GM21381 (cell line): Measurements from ENCODE around the gene SLC35G3.
"Not testable (repeated sequence)": the region's sequence is repeated elsewhere in the genome, so short reads cannot be mapped to it uniquely, and the experiment has no call there.

Source experiments
- ATAC-seq: cut with Tn5 transposase; IDR thresholded peaks from one replicate; pipeline ENCODE4 v1.9.1; 2021; ENCODE audit warnings: mild to moderate bottlenecking, moderate library complexity; ENCODE audit not compliant: unreplicated experiment

SLC35G3 gene

DNA sequence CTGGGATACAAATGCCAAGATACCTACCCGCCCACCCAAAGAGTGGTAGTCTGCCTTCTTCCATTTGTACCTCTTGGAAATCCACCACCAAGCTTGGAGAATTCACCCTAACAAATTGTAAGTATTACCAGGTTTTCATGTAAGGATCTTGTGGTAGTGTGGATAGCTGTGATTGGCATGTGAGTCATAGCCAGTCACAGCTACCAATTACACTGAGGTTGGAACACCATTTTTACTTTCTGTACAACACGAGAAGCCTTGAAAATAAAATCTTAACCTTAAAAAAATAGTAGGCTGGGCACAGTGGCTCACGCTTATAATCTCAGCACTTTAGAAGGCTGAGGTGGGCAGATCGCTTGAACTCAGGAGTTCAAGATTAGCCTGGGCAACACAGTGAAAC is 18.5 kb upstream of the SLC35G3 start:
- no peak for ATAC-seq

DNA sequence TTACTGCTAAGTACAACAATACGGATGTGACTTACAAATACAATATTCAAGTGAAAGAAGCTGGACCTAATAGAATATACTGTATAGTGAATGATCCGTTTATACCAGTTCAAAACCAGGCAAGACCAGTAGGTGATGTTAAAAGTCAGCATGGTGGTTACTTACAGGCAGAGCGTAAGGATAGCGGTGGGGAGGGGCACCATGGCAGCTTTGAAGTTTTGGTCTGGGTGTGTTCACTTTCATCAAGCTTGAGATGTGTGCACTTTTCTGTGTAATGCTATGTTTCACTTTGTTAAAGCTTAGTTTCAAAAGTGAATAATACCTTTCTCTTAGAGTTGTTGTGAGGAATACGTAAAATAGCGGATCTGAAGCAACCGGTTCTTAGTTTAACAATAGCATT is 16.5 kb upstream of the SLC35G3 start:
- no peak for ATAC-seq

- not testable (repeated sequence) for ATAC-seq
Measured at GRCh38 chr17:35202582-35202981, 8.4 kb upstream of the SLC35G3 start.

DNA sequence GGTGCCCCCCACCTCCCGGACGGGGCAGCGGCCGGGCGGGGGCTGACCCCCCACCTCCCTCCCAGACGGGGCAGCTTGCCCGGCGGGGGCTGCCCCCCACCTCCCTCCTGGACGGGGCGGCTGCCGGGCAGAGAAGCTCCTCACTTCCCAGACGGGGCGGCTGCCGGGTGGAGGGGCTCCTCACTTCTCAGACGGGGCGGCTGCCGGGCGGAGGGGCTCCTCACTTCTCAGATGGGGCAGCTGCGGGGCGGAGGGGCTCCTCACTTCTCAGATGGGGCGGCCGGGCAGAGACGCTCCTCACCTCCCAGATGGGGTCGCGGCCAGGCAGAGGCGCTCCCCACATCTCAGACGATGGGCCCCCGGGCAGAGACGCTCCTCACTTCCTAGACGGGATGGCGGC is 869 bp upstream of the SLC35G3 start:
- not testable (repeated sequence) for ATAC-seq

- no peak for ATAC-seq
Measured at GRCh38 chr17:35192708-35193107, 1.5 kb downstream of the SLC35G3 start.

- ATAC-seq, result no peak
Measured at GRCh38 chr17:35191001-35191695, 3.0 kb downstream of the SLC35G3 start.

DNA sequence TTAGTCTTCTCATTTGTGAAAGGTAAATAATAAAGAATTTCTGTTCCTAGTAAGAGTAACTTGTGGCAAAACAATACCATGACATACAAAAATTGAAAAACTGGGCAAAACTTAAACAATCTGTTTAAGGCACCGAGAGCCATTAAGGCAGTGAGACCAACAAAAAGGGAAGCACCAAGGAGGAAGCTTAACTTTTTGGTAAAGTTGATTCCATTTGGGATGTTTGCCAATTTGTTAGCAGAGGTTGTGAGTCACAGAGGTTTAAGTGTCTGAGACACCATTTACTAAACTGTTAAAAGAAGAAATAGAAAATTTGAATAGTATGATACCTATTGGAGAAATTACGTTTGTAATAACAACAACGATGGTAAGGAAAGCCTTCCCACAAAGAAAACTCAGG is 4.9 kb downstream of the SLC35G3 start:
- no peak for ATAC-seq

DNA sequence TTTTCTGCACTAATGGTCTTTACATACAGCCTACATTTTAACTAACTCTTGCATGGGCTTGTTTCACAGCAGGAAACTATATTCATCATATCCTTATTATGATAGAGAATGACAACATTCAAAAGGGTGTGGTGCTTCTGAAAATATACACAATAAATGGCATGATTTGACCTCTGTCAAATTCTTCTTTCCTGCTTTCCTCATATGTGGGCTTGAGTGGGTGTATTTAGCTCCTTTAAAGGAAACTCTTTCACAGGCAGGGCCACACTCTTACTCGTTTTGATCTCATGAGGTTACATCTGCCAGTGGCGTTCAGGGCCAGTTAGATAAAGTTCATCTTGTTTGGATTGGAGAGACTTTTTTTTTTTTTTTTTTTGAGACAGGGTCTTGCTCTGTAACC is 6.1 kb downstream of the SLC35G3 start:
- ATAC-seq, result no peak

DNA sequence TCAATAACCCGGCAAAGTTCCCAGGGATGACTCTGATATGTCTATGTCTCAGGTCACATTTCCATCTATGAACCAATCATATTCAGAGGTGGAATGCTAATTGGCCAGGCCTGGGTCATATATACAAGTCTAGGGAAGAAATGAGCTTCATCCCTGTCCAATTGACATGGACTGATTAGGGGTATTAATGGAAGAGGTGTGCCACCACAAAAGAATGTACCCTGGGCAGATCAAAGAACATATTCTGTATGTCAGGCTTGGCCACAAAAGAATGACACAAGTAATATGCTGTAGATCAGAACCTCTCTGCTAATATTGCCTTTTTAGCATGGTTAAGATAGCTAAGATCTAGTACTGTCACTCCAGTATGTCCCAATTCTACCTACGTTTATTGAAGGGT is 6.7 kb downstream of the SLC35G3 start:
- no peak for ATAC-seq

- no peak for ATAC-seq
Measured at GRCh38 chr17:35185849-35186248, 8.3 kb downstream of the SLC35G3 start.

DNA sequence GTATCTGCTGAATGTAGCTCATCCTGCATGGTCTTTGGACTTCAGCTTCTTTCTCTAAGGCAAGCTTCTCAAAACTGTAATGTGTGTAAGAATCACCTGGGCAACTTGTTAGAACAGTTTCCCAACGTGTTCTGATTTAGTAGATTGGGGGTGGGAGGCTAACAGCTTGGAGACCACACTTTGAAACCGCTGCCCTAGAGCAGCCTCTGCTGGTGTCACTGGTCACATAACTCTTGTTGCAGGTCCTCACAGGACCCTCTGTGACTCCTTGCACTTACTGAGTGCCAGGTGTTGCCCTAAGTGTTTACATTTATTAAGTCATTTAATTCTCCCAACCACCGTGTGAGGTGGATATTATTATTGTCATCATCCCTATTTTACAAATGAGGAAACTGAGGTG is 9.9 kb downstream of the SLC35G3 start:
- ATAC-seq, result no peak

DNA sequence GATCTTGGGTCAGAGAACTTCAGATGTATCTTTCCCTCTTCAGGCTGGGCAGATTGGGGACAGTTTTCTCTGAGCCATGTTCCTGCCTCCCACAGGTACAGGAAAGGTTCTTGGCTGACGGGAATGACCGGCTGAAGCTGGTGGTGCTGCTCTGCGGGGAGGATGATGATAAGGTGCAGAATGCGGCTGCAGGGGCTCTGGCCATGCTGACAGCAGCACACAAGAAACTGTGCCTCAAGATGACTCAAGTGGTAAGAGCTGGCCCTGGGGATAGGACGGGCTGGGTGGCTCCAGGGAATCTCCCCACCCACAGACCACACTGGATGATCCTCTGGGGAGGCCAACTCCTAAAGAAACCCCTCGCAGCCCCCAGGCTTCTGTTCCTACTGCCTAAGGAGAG is 10.9 kb downstream of the SLC35G3 start:
- no peak for ATAC-seq

DNA sequence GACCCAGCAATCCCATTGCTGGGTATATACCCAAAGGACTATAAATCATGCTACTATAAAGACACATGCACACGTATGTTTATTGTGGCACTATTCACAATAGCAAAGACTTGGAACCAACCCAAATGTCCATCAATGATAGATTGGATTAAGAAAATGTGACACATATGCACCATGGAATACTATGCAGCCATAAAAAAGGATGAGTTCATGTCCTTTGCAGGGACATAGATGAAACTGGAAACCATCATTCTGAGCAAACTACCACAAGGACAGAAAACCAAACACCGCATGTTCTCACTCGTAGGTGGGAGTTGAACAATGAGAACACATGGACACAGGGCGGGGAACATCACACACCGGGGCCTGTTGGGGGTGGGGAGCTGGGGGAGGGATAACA is 14.8 kb downstream of the SLC35G3 start:
- not testable (repeated sequence) for ATAC-seq

GRCh38 chr17:35176897-35177296 is 17.3 kb downstream of the SLC35G3 start:
- no peak for ATAC-seq

DNA sequence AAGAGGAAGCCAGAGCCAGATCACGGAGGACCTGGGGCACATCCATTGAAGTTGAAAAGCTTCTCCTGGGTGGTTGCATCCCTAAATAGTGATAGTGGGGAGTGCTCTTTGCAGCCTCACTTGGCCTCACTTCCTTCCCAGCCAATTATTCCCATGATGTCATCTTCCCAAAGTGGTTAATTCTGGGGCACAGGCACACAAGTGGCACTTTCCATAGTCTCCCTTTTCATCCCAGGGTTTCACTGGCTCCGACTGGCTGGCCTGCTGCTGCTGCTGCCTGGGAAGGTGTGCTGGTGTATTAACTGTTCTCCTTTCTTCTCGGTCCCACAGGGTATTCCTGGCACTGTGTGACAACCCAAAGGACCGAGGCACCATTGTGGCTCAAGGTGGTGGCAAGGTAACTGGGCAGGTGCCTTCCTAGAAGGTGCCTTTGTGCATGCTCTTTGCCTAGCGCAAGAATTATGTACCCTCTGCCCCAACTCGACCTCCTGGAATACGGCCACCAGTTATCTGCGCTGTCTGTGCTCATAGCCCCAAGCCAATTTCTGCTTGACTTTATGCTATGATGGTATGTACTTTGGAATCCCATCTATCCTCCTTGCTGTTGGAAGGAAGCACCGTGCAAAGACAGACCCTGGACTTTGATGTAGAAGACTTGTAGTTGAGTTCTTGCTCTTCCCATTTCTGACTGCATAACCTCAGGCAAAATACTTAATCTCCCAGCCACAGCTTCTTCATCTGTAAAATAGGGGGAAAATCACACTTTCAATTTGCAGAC is 18.4 kb downstream of the SLC35G3 start:
- ATAC-seq, result no peak

DNA sequence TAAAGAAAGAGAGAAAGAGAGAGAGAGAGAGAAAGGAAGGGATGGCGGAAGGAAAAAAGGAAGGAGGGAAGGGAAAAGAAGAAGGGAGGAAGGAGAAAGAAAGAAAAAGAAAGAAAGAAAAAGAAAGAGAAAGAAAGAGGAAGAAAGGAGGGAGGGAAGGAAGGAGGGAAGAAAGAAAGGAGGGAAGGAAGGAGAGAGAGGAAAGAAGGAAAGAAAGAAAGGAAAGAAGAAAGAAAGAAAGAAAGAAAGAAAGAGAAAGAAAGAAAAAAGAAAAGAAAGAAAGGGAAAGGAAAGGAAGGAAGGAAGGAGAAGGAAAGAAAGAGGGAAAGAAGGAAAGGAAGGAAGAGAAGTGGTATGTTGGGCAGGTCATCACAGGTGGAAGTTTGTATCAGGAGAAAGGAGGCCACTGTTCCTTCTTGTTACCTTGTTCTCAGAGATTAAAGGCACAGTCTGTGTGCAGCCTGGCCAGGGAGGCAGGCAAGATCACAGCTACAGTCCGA is 19.3 kb downstream of the SLC35G3 start:
- no peak for ATAC-seq

GRCh38 chr17:35172321-35172720 is 21.9 kb downstream of the SLC35G3 start:
- not testable (repeated sequence) for ATAC-seq

- ATAC-seq, result no peak
Measured at GRCh38 chr17:35171834-35172233, 22.4 kb downstream of the SLC35G3 start.

DNA sequence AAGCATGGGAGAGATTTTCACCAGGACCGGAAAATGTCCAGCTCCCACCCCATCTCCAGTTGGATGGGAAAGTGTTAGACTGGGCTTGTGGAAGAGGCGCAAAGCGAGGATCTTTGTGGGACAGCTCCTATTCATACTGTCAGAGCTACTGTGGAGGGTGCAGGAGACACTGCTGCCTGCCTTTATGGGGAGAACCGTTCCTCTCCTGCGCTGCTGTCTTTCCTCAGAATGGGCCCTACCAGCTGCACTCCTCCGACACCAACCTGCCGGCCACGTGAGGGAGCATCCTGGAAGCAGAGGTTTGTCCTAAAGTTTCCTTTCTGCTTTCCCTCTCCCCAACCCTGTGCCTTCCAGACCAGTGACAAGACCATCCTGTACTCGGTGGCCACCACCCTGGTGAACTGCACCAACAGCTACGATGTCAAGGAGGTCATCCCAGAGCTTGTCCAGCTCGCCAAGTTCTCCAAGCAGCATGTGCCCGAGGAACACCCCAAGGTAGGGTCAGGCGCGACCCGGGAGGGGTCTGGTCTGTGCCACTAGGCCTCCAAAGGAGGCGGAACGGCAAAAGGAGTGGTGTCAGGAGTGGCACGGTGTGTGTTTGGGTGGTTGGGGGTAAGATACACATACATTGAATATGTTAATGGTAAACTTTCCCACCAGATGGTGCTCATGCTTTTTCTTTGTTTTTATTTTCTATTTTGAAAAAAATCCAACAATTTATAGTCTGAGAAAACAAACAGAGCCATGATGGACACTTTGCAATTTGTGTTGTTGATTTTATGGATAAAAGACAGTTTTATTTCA is 23.0 kb downstream of the SLC35G3 start:
- no peak for ATAC-seq

GRCh38 chr17:35169835-35170363 is 24.3 kb downstream of the SLC35G3 start:
- ATAC-seq, result no peak

- ATAC-seq, result no peak
Measured at GRCh38 chr17:35167666-35168065, 26.5 kb downstream of the SLC35G3 start.
